Adrenal gland (tissue), 5 donors: ENCODE measurements around the gene HSPA12A.

Experiments used
- CTCF ChIP-seq, 6 experiments: fragments of 450-650 bp in 4 of 6; fragments of 200-600 bp in 2 of 6; sonication (generic) in 1 of 6; IDR thresholded peaks; 1 replicate in 5 of 6; 2 replicates in 1 of 6; pipeline versions ENCODE4 v1.5.1 to v1.8.0; 2016 to 2021; ENCODE audit warnings: antibody characterized with exemption in 6 of 6, mild to moderate bottlenecking in 2 of 6, moderate library complexity in 1 of 6
- POLR2A ChIP-seq, 2 donors: fragments of 450-650 bp; IDR thresholded peaks; one replicate each; pipeline ENCODE4 v1.6.1; 2017; ENCODE audit warnings: antibody characterized with exemption in 2 of 2, mild to moderate bottlenecking in 2 of 2, moderate library complexity in 1 of 2
- donor health status: DM: no; HTN: no; CAD: no.

DNA sequence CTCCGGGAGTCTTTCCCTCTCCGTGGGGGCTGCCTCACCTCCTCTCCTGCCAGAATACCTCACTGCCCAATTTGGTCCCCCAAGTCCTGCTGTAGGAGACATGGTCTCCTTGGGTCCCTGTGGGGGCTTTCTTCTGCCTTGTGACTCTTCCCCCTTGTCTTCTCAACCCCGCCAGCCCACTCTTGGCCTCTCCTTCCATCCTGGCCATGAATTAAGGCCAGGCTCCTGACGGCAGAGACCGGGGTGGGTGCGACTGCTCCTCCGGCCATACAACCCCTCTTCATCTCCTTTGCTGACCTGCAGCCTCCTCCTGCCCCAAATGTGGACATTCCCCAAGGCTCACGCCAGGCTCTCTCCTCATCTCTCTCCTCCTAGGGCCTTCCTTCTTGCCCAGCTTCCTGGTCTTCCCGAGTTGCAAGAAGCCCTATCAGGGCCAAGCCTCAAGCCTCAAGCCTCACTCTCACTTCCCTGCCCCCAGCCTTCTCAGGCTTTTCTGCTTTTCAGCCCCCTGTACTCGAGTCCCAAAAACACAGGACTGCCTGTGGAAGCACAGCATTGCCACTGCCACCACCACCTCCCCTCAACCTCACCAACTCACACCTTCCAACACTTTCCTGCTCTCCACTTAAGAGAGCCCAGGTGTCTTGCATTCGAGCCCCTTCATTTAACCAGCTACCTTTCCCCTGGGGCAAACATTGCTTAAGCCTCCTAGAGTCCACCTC is 120.3 kb downstream of the HSPA12A start:
- TF ChIP-seq CTCF (IDR thresholded peaks at IDR 0.05) (no peak), POLR2A (IDR thresholded peaks at IDR 0.05) (no peak)
